WTC11 (cell line): ENCODE results near the gene SUPT3H. TPM values are rescaled to one million over a fixed set of nuclear protein-coding genes. Genes with fewer than 3 reads are reported as not detected.
A peak's percentile ranks its signal among the peaks of the same experiment; 100 is the strongest.

Experiments
- ATAC-seq: fragments of 200-7000 bp; cut with Tn5 transposase; 2 replicates; pipeline ENCODE4 v1.10.0; 2021; ENCODE audit warnings: mild to moderate bottlenecking, moderate library complexity
- CTCF ChIA-PET: fragments of 300-600 bp; sonication (Branson Sonifier 250); formaldehyde crosslinking; loops from one replicate; lab custom pipeline; 2021; ENCODE audit warnings: antibody characterized with exemption; lab: Charles Lee
- POLR2A ChIA-PET: fragments of 350-600 bp; sonication (Branson Sonifier 250); formaldehyde crosslinking; loops from one replicate; lab custom pipeline; 2021; ENCODE audit warnings: antibody characterized with exemption; lab: Charles Lee
- DNase-seq: peaks from one replicate; pipeline ENCODE4 v3.0.0; 2021; ENCODE audit warnings: low spot score
- H3K27ac Mint-ChIP-seq: 2 replicates; pipeline ENCODE4 v1.8.0; 2021; ENCODE audit warnings: mixed read lengths
- H3K27me3 Mint-ChIP-seq: 2 replicates; pipeline ENCODE4 v1.8.0; 2021; ENCODE audit warnings: low read depth, mild to moderate bottlenecking, moderate library complexity, mixed read lengths
- H3K36me3 Mint-ChIP-seq: 2 replicates; pipeline ENCODE4 v1.8.0; 2021; ENCODE audit warnings: mixed read lengths
- H3K4me1 Mint-ChIP-seq: 2 replicates; pipeline ENCODE4 v1.8.0; 2022; ENCODE audit warnings: mixed read lengths
- H3K4me3 Mint-ChIP-seq: 2 replicates; pipeline ENCODE4 v1.8.0; 2021; ENCODE audit warnings: mild to moderate bottlenecking, moderate library complexity, mixed read lengths
- H3K9me3 Mint-ChIP-seq: 2 replicates; pipeline ENCODE4 v1.8.0; 2021; ENCODE audit warnings: mixed read lengths
- CREB1 ChIP-seq: sonication (generic); formaldehyde crosslinking; IDR thresholded peaks from 2 replicates; pipeline ENCODE4 v1.8.0; 2023; ENCODE audit warnings: mild to moderate bottlenecking, missing genetic modification reagents
- EMX1 ChIP-seq: fragments of 250-450 bp; sonication (Bioruptor Pico); IDR thresholded peaks from 2 replicates; pipeline ENCODE4 v1.8.0; 2021; ENCODE audit warnings: mild to moderate bottlenecking
- IRF2 ChIP-seq: sonication (generic); formaldehyde crosslinking; IDR thresholded peaks from 2 replicates; pipeline ENCODE4 v1.8.0; 2022; ENCODE audit warnings: low read depth, missing genetic modification reagents, borderline replicate concordance
- MLX ChIP-seq: sonication (generic); formaldehyde crosslinking; IDR thresholded peaks from 2 replicates; pipeline ENCODE4 v1.8.1; 2023; ENCODE audit warnings: mild to moderate bottlenecking, missing genetic modification reagents, moderate library complexity
- NFYB ChIP-seq: sonication (generic); formaldehyde crosslinking; conservative IDR thresholded peaks from 2 replicates; pipeline ENCODE4 v1.8.0; 2022; ENCODE audit warnings: low read depth, missing genetic modification reagents
- NR1H2 ChIP-seq: sonication (generic); formaldehyde crosslinking; IDR thresholded peaks from 2 replicates; pipeline ENCODE4 v1.9.0; 2021; ENCODE audit warnings: mild to moderate bottlenecking, moderate library complexity, missing genetic modification reagents
- ZNF263 ChIP-seq: sonication (generic); formaldehyde crosslinking; IDR thresholded peaks from 2 replicates; pipeline ENCODE4 v1.8.1; 2022; ENCODE audit warnings: low read depth, mild to moderate bottlenecking, moderate library complexity, missing genetic modification reagents
- ZNF512 ChIP-seq: sonication (generic); formaldehyde crosslinking; IDR thresholded peaks from 2 replicates; pipeline ENCODE4 v1.8.1; 2022; ENCODE audit warnings: missing genetic modification reagents, borderline replicate concordance
- ZNF671 ChIP-seq: fragments of 250-450 bp; sonication (Bioruptor Pico); IDR thresholded peaks from 2 replicates; pipeline ENCODE4 v1.8.0; 2021; ENCODE audit warnings: mild to moderate bottlenecking
- total RNA-seq: library from RNA; stranded (reverse); gene quantifications from 3 replicates; pipeline ENCODE4 v1.2.3, GENCODE V29; 2021
- TF ChIP-seq, protein P1 (sequence below): sonication (generic); formaldehyde crosslinking; conservative IDR thresholded peaks from 2 replicates; pipeline ENCODE4 v1.8.1; 2022; ENCODE audit warnings: mild to moderate bottlenecking, missing genetic modification reagents
- TF ChIP-seq, protein P2 (sequence below): fragments of 250-450 bp; sonication (Bioruptor Pico); IDR thresholded peaks from 2 replicates; pipeline ENCODE4 v2.1.2; 2022; ENCODE audit warnings: mild to moderate bottlenecking, moderate library complexity
- TF ChIP-seq, protein P3 (sequence below): sonication (generic); formaldehyde crosslinking; IDR thresholded peaks from 2 replicates; pipeline ENCODE4 v1.8.0; 2022; ENCODE audit warnings: mild to moderate bottlenecking, missing genetic modification reagents
- TF ChIP-seq, protein P4 (sequence below): sonication (generic); formaldehyde crosslinking; IDR thresholded peaks from 2 replicates; pipeline ENCODE4 v1.8.1; 2022; ENCODE audit warnings: mild to moderate bottlenecking, missing genetic modification reagents, moderate library complexity, borderline replicate concordance
- TF ChIP-seq, protein P5 (sequence below): fragments of 250-450 bp; sonication (Bioruptor Pico); IDR thresholded peaks from 2 replicates; pipeline ENCODE4 v1.9.0; 2021; ENCODE audit warnings: mild to moderate bottlenecking, borderline replicate concordance
- TF ChIP-seq, protein P6 (sequence below): fragments of 200-600 bp; IDR thresholded peaks from 2 replicates; pipeline ENCODE4 v1.8.0; 2022; ENCODE audit warnings: antibody characterized with exemption

The SUPT3H gene
- total RNA-seq, 1 experiment from 2014 or later = 15.3 TPM

GRCh38 chr6:44826025-44826676, 551.6 kb downstream of the SUPT3H start:
- Mint-ChIP-seq H3K4me3 (no peak overlapping the region), H3K27ac (0 out of 2 replicates have a peak overlapping the region, but pooled peaks have one; percentile 29), H3K27me3 (no peaks in the 10 kb centered on the region), H3K9me3 (no peaks in the 10 kb centered on the region), H3K4me1 (peaks cover 37% of the 10 kb centered on the region), H3K36me3 (no peaks in the 10 kb centered on the region)
- DNase-seq = no peak
- no peak for TF ChIP-seq EMX1 (CRISPR knock-in tag)
- TF ChIP-seq, protein P1, sequence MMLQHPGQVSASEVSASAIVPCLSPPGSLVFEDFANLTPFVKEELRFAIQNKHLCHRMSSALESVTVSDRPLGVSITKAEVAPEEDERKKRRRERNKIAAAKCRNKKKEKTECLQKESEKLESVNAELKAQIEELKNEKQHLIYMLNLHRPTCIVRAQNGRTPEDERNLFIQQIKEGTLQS = no peak
- TF ChIP-seq, protein P2, sequence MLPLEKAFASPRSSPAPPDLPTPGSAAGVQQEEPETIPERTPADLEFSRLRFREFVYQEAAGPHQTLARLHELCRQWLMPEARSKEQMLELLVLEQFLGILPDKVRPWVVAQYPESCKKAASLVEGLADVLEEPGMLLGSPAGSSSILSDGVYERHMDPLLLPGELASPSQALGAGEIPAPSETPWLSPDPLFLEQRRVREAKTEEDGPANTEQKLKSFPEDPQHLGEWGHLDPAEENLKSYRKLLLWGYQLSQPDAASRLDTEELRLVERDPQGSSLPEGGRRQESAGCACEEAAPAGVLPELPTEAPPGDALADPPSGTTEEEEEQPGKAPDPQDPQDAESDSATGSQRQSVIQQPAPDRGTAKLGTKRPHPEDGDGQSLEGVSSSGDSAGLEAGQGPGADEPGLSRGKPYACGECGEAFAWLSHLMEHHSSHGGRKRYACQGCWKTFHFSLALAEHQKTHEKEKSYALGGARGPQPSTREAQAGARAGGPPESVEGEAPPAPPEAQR (CRISPR knock-in tag) = no peak
- TF ChIP-seq, protein P3, sequence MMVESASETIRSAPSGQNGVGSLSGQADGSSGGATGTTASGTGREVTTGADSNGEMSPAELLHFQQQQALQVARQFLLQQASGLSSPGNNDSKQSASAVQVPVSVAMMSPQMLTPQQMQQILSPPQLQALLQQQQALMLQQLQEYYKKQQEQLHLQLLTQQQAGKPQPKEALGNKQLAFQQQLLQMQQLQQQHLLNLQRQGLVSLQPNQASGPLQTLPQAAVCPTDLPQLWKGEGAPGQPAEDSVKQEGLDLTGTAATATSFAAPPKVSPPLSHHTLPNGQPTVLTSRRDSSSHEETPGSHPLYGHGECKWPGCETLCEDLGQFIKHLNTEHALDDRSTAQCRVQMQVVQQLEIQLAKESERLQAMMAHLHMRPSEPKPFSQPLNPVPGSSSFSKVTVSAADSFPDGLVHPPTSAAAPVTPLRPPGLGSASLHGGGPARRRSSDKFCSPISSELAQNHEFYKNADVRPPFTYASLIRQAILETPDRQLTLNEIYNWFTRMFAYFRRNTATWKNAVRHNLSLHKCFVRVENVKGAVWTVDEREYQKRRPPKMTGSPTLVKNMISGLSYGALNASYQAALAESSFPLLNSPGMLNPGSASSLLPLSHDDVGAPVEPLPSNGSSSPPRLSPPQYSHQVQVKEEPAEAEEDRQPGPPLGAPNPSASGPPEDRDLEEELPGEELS = no peak
- TF ChIP-seq ZNF512 (CRISPR knock-in tag) = no peak
- TF ChIP-seq NFYB (CRISPR knock-in tag) = no peak
- TF ChIP-seq, protein P4, sequence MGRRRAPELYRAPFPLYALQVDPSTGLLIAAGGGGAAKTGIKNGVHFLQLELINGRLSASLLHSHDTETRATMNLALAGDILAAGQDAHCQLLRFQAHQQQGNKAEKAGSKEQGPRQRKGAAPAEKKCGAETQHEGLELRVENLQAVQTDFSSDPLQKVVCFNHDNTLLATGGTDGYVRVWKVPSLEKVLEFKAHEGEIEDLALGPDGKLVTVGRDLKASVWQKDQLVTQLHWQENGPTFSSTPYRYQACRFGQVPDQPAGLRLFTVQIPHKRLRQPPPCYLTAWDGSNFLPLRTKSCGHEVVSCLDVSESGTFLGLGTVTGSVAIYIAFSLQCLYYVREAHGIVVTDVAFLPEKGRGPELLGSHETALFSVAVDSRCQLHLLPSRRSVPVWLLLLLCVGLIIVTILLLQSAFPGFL (CRISPR knock-in tag) = no peak
- TF ChIP-seq, protein P5, sequence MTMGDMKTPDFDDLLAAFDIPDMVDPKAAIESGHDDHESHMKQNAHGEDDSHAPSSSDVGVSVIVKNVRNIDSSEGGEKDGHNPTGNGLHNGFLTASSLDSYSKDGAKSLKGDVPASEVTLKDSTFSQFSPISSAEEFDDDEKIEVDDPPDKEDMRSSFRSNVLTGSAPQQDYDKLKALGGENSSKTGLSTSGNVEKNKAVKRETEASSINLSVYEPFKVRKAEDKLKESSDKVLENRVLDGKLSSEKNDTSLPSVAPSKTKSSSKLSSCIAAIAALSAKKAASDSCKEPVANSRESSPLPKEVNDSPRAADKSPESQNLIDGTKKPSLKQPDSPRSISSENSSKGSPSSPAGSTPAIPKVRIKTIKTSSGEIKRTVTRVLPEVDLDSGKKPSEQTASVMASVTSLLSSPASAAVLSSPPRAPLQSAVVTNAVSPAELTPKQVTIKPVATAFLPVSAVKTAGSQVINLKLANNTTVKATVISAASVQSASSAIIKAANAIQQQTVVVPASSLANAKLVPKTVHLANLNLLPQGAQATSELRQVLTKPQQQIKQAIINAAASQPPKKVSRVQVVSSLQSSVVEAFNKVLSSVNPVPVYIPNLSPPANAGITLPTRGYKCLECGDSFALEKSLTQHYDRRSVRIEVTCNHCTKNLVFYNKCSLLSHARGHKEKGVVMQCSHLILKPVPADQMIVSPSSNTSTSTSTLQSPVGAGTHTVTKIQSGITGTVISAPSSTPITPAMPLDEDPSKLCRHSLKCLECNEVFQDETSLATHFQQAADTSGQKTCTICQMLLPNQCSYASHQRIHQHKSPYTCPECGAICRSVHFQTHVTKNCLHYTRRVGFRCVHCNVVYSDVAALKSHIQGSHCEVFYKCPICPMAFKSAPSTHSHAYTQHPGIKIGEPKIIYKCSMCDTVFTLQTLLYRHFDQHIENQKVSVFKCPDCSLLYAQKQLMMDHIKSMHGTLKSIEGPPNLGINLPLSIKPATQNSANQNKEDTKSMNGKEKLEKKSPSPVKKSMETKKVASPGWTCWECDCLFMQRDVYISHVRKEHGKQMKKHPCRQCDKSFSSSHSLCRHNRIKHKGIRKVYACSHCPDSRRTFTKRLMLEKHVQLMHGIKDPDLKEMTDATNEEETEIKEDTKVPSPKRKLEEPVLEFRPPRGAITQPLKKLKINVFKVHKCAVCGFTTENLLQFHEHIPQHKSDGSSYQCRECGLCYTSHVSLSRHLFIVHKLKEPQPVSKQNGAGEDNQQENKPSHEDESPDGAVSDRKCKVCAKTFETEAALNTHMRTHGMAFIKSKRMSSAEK (CRISPR knock-in tag) = no peak
- no peak for TF ChIP-seq IRF2 (CRISPR knock-in tag)
- no peak for TF ChIP-seq ZNF671 (CRISPR knock-in tag)
- TF ChIP-seq NR1H2 (CRISPR knock-in tag) = no peak
- no peak for TF ChIP-seq CREB1
- no peak for TF ChIP-seq ZNF263 (CRISPR knock-in tag)
- POLR2A ChIA-PET = no interaction called here
- CTCF ChIA-PET = interaction anchor here (1.0 to 1.3 kb wide), 2 partner anchors 155 to 350 kb away, joined by 3 to 4 read pairs; no protein-coding TSS in a partner anchor
- no peak for ATAC-seq

GRCh38 chr6:44825273-44825672, 552.5 kb downstream of the SUPT3H start:
- no peaks in the 10 kb centered on the region for H3K27me3 Mint-ChIP-seq
- H3K36me3 Mint-ChIP-seq = no peaks in the 10 kb centered on the region
- H3K9me3 Mint-ChIP-seq = no peaks in the 10 kb centered on the region
- POLR2A ChIA-PET = no interaction called here
- CTCF ChIA-PET = interaction anchor here (1.3 kb wide), 1 partner anchor 350 kb away, joined by 4 read pairs; no protein-coding TSS in a partner anchor
- H3K27ac Mint-ChIP-seq = no peak overlapping the region
- ATAC-seq (no peak), DNase-seq (no peak)
- H3K4me1 Mint-ChIP-seq = peaks cover 34% of the 10 kb centered on the region
- no peak overlapping the region for H3K4me3 Mint-ChIP-seq
- TF ChIP-seq, protein P5 (CRISPR knock-in tag) = no peak
- TF ChIP-seq, protein P6, sequence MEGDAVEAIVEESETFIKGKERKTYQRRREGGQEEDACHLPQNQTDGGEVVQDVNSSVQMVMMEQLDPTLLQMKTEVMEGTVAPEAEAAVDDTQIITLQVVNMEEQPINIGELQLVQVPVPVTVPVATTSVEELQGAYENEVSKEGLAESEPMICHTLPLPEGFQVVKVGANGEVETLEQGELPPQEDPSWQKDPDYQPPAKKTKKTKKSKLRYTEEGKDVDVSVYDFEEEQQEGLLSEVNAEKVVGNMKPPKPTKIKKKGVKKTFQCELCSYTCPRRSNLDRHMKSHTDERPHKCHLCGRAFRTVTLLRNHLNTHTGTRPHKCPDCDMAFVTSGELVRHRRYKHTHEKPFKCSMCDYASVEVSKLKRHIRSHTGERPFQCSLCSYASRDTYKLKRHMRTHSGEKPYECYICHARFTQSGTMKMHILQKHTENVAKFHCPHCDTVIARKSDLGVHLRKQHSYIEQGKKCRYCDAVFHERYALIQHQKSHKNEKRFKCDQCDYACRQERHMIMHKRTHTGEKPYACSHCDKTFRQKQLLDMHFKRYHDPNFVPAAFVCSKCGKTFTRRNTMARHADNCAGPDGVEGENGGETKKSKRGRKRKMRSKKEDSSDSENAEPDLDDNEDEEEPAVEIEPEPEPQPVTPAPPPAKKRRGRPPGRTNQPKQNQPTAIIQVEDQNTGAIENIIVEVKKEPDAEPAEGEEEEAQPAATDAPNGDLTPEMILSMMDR = no peak
- TF ChIP-seq MLX = no peak
- TF ChIP-seq IRF2 (CRISPR knock-in tag) = no peak
